PFSK-1 (cell line): ENCODE measurements around the gene ZNF618.

ENCODE experiments used
- FOXP2 ChIP-seq: optimal IDR thresholded peaks from 2 replicates; pipeline ENCODE3; 2011; ENCODE audit warnings: borderline replicate concordance, control low read depth, inconsistent platforms; ENCODE audit not compliant: insufficient read depth; ENCODE audit errors: extremely low read length, extremely low read depth
- POLR2AphosphoS5 ChIP-seq: IDR thresholded peaks from 2 replicates; pipeline ENCODE4 v1.6.1; 2012; ENCODE audit warnings: low read depth, mild to moderate bottlenecking, control low read depth, low read length, moderate library complexity
- SIN3A ChIP-seq: IDR thresholded peaks from 2 replicates; pipeline ENCODE4 v1.6.1; 2012; ENCODE audit warnings: mild to moderate bottlenecking, low read length, moderate library complexity, borderline replicate concordance; ENCODE audit not compliant: insufficient read depth
- TAF1 ChIP-seq: IDR thresholded peaks from 2 replicates; pipeline ENCODE4 v1.6.1; 2012; ENCODE audit warnings: low read length, control low read depth, borderline replicate concordance; ENCODE audit not compliant: insufficient read depth
- TF ChIP-seq, protein P1 (sequence below), 2 experiments: IDR thresholded peaks; 2 replicates each; pipeline versions ENCODE4 v1.6.1 to v1.8.0; 2011 to 2012; ENCODE audit warnings: low read depth in 2 of 2, low read length in 2 of 2, control low read depth in 1 of 2, inconsistent platforms in 1 of 2, mild to moderate bottlenecking in 1 of 2, moderate library complexity in 1 of 2; ENCODE audit not compliant: insufficient read depth in 1 of 2

The ZNF618 gene

DNA sequence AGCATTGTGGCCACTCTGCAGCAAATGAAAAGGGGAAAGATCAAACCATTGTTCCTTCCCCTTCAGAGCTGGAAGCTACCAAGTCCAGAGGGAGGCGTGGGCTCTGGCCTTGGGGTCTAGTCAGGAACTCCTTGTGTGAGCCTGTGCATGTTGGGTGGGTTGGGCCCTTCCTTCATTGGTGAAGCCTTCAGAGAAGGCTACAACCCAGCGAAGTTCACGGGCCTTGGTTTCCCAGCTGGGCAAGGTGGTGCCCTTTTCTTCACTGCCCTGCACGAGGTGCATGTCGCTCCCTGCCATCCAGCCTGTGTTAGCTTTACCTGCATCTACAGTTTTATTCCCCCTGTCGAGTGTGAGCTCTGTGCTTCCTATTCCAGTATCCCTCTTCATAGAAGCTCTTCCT, 84.7 kb downstream of the ZNF618 start:
- no peak for TF ChIP-seq FOXP2
- no peak for TF ChIP-seq POLR2AphosphoS5
- TF ChIP-seq, protein P1, sequence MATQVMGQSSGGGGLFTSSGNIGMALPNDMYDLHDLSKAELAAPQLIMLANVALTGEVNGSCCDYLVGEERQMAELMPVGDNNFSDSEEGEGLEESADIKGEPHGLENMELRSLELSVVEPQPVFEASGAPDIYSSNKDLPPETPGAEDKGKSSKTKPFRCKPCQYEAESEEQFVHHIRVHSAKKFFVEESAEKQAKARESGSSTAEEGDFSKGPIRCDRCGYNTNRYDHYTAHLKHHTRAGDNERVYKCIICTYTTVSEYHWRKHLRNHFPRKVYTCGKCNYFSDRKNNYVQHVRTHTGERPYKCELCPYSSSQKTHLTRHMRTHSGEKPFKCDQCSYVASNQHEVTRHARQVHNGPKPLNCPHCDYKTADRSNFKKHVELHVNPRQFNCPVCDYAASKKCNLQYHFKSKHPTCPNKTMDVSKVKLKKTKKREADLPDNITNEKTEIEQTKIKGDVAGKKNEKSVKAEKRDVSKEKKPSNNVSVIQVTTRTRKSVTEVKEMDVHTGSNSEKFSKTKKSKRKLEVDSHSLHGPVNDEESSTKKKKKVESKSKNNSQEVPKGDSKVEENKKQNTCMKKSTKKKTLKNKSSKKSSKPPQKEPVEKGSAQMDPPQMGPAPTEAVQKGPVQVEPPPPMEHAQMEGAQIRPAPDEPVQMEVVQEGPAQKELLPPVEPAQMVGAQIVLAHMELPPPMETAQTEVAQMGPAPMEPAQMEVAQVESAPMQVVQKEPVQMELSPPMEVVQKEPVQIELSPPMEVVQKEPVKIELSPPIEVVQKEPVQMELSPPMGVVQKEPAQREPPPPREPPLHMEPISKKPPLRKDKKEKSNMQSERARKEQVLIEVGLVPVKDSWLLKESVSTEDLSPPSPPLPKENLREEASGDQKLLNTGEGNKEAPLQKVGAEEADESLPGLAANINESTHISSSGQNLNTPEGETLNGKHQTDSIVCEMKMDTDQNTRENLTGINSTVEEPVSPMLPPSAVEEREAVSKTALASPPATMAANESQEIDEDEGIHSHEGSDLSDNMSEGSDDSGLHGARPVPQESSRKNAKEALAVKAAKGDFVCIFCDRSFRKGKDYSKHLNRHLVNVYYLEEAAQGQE (IDR thresholded peaks at IDR 0.05; ENCODE audit: insufficient read depth in 1 of 2, low read depth in 2 of 2, low read length in 2 of 2) = no peak
- no peak for TF ChIP-seq TAF1
- no peak for TF ChIP-seq SIN3A

DNA sequence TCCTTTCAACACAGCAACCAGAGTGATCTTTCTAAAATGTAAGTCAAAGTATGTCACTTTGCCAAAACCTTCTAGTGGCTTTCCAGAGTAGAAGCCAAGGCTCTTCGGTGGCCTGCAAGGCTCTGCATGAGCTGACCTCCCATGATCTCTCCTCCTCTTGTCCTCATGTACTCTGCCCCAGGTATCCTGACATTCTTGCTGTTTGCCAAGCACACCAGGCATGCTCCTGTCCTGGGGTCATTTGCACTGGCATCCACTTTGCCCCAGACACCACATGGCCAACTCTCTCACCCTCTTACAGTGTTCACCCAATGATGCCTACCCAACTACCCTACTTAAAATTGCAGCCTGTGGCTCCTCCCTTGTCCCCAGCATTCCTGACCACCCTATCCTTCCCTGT, 86.3 kb downstream of the ZNF618 start:
- TF ChIP-seq, protein P1 (IDR thresholded peaks at IDR 0.05; ENCODE audit: insufficient read depth in 1 of 2, low read depth in 2 of 2, low read length in 2 of 2) = no peak
- TF ChIP-seq POLR2AphosphoS5 (no peak), TAF1 (no peak), SIN3A (no peak), FOXP2 (no peak)

DNA sequence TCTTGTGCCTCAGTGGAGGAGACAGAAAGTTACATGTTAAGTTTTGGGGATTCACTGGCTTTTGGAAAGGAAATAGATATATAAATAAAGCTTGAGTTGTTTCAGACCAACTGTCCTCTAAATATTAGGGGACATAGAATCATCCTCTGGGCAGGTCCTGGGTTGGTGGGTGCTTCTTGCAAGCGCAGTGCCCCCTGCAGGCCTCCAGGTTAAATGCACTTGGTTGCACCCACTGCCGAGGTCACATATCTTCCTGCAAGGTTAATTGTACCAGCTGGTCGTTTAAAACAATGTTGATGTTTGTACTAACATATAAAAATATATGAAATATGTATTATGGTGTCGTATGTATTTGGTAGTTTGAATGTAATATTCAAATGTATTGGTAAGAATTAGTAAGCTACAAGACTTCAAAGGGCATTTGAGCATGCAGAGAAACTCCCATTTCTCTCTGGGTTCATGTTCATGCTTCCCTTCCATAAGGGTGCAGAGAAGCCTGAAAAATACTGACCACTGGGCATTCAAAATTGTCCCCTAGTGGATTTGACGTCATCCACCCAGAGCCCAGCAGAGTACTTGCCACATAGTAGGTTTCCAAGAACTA, 87.0 kb downstream of the ZNF618 start:
- TF ChIP-seq, protein P1 (IDR thresholded peaks at IDR 0.05; ENCODE audit: insufficient read depth in 1 of 2, low read depth in 2 of 2, low read length in 2 of 2) = no peak

DNA sequence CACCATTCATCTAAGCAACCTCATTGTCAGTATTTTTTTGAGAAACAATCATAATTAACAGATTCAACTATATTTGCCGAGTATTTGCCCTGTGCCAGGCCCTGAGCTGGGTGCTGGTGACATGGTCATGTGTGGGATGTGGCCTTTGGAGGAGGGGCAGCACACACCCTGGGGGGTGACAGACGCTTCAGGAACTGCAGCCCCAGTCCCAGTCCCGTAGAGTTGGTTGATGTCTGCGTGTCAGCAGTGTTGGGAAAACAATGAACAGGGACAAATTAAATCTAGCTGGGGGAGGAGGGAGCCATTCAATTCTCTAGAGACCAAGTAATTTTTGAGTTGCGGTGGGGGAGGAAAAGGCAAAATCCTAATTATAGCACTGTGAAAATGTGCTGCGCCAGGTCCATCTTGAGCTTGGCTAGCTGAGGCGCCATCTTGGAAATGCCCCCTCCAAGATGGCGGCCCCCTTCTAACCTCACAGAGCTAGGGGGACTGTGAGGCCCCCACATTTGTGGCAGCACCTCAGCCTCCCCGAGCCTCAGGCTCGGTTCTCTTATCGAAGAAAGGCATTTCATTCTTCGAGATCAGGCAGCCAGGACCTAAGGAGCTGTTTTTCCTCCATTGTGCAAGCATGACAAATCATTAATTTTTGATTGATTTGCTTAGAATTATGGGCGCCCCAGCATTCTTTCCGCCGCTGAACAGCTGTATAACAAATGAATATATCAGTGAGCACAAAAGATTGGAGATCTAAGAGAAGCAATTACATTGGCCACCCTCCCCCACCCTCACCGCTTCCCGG, 87.8 kb downstream of the ZNF618 start:
- TF ChIP-seq POLR2AphosphoS5 = no peak
- TF ChIP-seq FOXP2 = no peak
- TF ChIP-seq SIN3A = no peak
- no peak for TF ChIP-seq TAF1

DNA sequence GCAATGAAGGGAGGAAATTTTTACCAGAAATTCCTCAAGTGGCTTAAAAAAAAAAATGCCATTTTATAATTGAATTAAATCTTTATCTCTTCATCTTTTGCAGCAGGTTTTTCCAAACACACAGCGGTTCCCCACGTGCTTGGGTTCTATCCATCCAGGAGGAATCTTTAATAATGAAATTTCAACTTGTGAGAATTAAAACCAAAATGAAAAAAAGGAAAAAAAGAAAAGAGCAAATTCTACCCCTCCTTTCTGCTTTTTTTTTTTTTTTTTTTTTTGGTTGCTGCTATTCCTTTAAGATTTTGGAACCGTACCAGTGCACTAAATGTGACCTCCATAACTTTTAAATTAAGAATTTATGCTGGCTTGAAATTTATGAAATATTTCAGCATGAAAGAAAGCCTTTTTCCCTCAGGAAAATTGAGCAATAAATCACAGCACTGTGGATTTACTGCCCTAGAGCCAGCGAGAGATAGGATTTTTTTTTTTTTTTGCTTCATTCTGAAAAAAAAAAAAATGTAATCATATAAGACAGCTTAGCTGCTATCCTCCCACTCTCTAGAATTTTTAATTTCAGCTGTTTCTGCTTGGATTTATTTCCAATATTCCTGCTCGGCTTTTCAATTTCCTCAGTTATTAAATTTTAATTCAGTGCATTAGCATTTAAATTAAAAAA, 88.5 kb downstream of the ZNF618 start:
- TF ChIP-seq, protein P1 (IDR thresholded peaks at IDR 0.05; ENCODE audit: insufficient read depth in 1 of 2, low read depth in 2 of 2, low read length in 2 of 2) = no peak
- no peak for TF ChIP-seq SIN3A
- no peak for TF ChIP-seq FOXP2
- no peak for TF ChIP-seq TAF1
- no peak for TF ChIP-seq POLR2AphosphoS5
